ENCODE results near the gene SEC62.

SEC62 gene

DNA sequence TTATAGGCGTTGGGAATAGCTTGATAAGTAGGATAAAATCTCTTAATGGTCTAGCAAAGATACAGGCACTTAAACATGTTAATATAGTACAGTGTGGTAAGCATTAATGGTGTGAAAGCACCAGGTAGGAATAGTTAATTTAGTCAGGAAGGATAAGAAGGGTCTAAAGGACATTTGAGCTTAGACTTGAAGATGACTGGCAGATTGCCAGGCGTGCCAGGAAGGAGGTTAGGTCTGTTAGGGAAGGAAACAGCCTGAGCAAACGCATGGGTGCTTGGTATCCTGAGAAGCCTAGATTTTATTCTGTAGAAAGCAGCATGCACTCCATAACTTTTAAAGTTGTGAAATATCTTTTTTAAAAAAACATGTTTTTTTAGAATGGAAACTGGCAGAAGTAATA lies 17.7 kb downstream of the SEC62 start:
- peaks cover 61% of the 10 kb centered on the region for H3K36me3 Mint-ChIP-seq (ENCODE audit: low read depth)
- no peaks in the 10 kb centered on the region for H3K27me3 Mint-ChIP-seq (ENCODE audit: low read depth)
- H3K27ac Mint-ChIP-seq = no peak overlapping the region

DNA sequence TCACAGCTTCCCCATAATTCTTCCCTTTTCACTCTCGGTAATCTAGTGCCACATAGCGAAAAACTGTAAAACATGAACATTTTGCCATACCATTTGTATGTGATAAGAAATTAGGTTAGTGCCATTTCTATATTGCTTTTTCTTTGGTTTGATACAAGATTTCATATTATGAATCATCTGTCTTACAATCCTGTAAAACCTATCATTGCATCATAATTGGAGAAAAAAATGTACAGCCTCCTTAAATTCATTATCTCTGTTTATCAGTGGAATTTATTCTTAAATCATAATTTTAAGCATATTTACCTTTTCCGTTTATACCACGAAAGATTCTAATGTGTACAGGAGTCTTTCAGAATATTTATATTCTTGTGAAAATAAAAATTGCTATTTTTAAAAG lies 23.8 kb downstream of the SEC62 start:
- Mint-ChIP-seq H3K9me3 (no peaks in the 10 kb centered on the region), H3K4me1 (ENCODE audit: low read depth) (no peaks in the 10 kb centered on the region), H3K4me3 (no peak overlapping the region), H3K27me3 (ENCODE audit: low read depth) (no peaks in the 10 kb centered on the region), H3K27ac (no peak overlapping the region), H3K36me3 (ENCODE audit: low read depth) (peaks cover 32% of the 10 kb centered on the region)
- no peak for DNase-seq (ENCODE audit: low spot score)

More for the DNA sequence above, 17.7 kb downstream of the SEC62 start:
- Mint-ChIP-seq H3K9me3 (no peaks in the 10 kb centered on the region), H3K4me1 (ENCODE audit: low read depth) (peaks cover 6% of the 10 kb centered on the region), H3K4me3 (no peak overlapping the region)
- no peak for DNase-seq (ENCODE audit: low spot score)

DNA sequence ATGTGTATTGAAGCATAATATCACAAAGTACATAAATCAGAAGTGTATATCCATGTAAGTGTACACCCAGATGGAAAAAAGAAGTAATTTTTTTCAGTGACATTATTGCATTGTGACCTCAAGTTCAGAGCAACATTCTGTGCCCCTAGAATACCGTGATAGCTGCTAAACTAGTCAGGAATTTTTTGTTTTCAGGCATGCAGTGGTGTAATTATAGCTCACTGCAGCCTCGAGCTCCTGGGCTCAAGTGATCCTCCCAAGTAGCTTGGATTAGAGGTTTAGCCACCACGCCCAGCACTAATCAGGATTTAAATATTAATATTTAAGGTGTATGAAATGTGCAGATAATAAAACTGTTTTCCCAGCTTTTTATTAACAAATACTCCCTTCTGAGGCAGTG lies 25.5 kb downstream of the SEC62 start:
- no peak for DNase-seq (ENCODE audit: low spot score)
- no peak overlapping the region for H3K27ac Mint-ChIP-seq
- no peak overlapping the region for H3K4me3 Mint-ChIP-seq
- peaks cover 26% of the 10 kb centered on the region for H3K36me3 Mint-ChIP-seq (ENCODE audit: low read depth)
- no peaks in the 10 kb centered on the region for H3K9me3 Mint-ChIP-seq
- H3K27me3 Mint-ChIP-seq (ENCODE audit: low read depth) = no peaks in the 10 kb centered on the region
- no peaks in the 10 kb centered on the region for H3K4me1 Mint-ChIP-seq (ENCODE audit: low read depth)

DNA sequence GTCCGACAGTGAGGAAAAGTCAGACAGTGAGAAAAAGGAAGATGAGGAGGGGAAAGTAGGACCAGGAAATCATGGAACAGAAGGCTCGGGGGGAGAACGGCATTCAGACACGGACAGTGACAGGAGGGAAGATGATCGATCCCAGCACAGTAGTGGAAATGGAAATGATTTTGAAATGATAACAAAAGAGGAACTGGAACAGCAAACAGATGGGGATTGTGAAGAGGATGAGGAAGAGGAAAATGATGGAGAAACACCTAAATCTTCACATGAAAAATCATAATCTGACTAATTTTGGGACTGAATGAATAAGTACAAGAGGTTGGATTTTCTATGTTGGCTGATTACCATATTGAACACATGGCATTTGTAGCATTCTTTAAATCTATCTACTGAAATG lies 26.2 kb downstream of the SEC62 start:
- no peak for DNase-seq (ENCODE audit: low spot score)
- no peaks in the 10 kb centered on the region for H3K4me1 Mint-ChIP-seq (ENCODE audit: low read depth)
- no peak overlapping the region for H3K27ac Mint-ChIP-seq
- no peak overlapping the region for H3K4me3 Mint-ChIP-seq
- H3K27me3 Mint-ChIP-seq (ENCODE audit: low read depth) = no peaks in the 10 kb centered on the region
- peaks cover 24% of the 10 kb centered on the region for H3K36me3 Mint-ChIP-seq (ENCODE audit: low read depth)
- no peaks in the 10 kb centered on the region for H3K9me3 Mint-ChIP-seq

DNA sequence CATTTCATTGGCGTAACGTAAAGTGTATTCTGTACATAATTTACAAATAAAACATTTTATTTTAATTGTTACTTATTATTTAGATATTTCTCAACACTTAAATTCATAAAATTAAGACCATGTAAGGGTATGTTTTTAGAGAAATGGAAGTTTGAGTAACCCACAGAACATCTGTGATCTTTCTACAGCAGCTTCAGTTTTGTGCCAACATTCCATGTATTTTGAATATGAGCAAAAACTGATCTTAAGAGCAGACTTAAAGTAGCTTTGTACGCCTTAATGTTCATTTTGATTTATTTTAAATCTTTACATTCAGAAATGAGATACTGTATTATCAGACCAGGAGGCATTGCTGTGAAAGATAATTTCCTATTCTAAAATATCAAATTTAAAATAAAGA lies 27.2 kb downstream of the SEC62 start:
- peaks cover 25% of the 10 kb centered on the region for H3K36me3 Mint-ChIP-seq (ENCODE audit: low read depth)
- no peaks in the 10 kb centered on the region for H3K9me3 Mint-ChIP-seq

DNA sequence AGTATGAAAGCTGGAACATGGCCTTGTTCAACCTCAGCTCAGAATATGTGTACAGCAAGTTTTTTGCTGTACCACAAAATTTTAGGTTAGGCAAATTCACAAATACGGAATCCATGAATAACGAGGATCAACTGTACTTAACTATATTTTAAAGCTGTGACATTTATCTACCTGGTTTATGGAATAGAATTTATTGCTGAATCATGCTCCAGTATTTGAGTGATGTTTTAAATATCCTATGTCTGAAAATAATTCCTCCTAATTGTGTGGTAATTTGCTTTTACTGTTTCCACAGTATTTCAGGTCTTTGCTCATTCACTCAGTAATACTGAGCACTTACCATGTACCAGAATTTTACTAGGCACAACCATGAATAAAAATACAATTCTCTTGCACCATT lies 29.5 kb downstream of the SEC62 start:
- Mint-ChIP-seq H3K9me3 (no peaks in the 10 kb centered on the region), H3K27ac (no peak overlapping the region), H3K4me1 (ENCODE audit: low read depth) (peaks cover 9% of the 10 kb centered on the region), H3K36me3 (ENCODE audit: low read depth) (peaks cover 27% of the 10 kb centered on the region), H3K4me3 (no peak overlapping the region), H3K27me3 (ENCODE audit: low read depth) (no peaks in the 10 kb centered on the region)
- DNase-seq (ENCODE audit: low spot score) = no peak

More for the DNA sequence above, 27.2 kb downstream of the SEC62 start:
- no peak for DNase-seq (ENCODE audit: low spot score)
- Mint-ChIP-seq H3K4me1 (ENCODE audit: low read depth) (peaks cover 4% of the 10 kb centered on the region), H3K27me3 (ENCODE audit: low read depth) (no peaks in the 10 kb centered on the region), H3K4me3 (no peak overlapping the region), H3K27ac (no peak overlapping the region)

DNA sequence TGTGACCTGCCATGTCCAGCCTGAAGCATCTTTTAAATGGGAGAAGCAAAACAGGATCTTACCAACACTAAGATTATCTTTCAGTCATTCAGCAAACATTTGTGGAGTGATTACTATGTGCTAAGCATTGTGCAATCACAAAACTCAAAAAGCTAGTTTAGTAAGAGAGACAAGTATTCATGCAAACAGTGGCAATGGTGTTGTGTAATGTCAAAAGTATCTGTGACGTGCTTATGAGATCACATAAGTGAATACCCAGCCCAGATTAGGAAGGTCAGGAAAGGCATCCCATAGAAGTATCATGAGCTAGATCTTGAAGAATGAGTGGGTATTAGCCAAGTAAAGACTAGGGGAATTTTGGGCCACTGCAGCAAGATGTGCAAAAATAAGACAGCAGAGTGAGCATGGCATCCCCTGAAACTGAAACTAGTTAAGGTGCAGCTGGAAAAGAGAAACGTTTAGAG lies 32.1 kb downstream of the SEC62 start:
- Mint-ChIP-seq H3K27me3 (ENCODE audit: low read depth) (no peaks in the 10 kb centered on the region), H3K4me3 (no peak overlapping the region), H3K9me3 (no peaks in the 10 kb centered on the region), H3K4me1 (ENCODE audit: low read depth) (peaks cover 22% of the 10 kb centered on the region), H3K27ac (no peak overlapping the region), H3K36me3 (ENCODE audit: low read depth) (peaks cover 17% of the 10 kb centered on the region)
- no peak for DNase-seq (ENCODE audit: low spot score)

DNA sequence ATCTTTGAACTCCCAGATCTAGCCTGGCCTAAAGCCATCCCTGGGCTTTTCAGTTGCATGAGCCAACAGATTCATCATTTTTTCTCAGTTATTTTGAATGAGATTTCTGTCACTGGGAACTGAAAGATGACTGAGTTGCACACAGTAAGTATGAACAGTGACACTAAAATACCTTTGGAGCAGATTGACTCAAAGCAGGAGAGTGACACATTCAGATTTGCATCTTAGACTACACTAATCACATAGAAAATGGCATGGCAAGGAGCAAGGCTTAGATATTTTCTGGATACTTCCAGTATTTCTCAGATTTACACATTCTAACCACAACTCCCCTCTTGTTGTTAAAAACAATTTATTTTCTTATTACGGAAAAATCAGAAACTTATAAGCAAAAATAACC lies 32.8 kb downstream of the SEC62 start:
- DNase-seq (ENCODE audit: low spot score) = peak; percentile 11
- no peaks in the 10 kb centered on the region for H3K9me3 Mint-ChIP-seq
- no peak overlapping the region for H3K27ac Mint-ChIP-seq
- H3K27me3 Mint-ChIP-seq (ENCODE audit: low read depth) = no peaks in the 10 kb centered on the region
- H3K36me3 Mint-ChIP-seq (ENCODE audit: low read depth) = peaks cover 17% of the 10 kb centered on the region
- no peak overlapping the region for H3K4me3 Mint-ChIP-seq
- peaks cover 25% of the 10 kb centered on the region for H3K4me1 Mint-ChIP-seq (ENCODE audit: low read depth)

DNA sequence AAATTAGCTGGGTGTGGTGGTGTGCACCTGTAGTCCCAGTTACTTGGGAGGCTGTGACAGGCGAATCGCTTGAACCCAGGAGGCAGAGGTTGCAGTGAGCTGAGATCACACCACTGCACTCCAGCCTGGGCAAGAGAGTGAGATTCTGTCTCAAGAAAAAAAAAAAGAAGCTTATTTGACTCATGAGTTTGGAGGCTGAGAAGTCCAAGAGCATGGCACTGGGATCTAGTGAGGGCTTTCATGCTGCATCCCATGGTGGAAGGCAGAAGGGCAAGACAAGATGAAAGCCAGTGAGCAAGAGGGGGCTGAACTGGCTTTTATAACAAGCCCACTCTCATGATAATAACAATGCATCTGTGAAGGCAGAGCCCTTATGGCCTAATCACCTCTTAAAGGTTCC lies 33.4 kb downstream of the SEC62 start:
- no peak for DNase-seq (ENCODE audit: low spot score)
- Mint-ChIP-seq H3K9me3 (no peaks in the 10 kb centered on the region), H3K4me3 (no peak overlapping the region), H3K36me3 (ENCODE audit: low read depth) (peaks cover 17% of the 10 kb centered on the region), H3K27ac (no peak overlapping the region), H3K27me3 (ENCODE audit: low read depth) (no peaks in the 10 kb centered on the region), H3K4me1 (ENCODE audit: low read depth) (peaks cover 26% of the 10 kb centered on the region)

DNA sequence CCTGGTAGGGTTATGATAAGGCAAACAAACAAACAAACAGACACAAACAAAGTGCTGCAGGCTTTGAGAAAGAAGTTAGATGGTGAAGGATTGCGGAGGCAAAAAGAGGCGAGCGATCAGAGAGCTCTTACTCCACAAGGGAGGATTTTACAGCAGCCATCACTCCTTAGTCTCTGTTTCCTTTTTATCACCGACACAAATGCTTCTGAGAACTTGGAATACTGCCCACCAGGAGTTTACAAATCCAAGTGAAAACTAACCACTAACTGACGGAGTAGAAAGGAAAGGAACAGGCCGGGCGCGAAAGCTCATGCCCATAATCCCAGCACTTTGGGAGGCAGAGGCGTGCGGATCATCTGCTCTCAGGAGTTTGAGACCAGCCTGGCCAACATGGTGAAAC lies 35.6 kb downstream of the SEC62 start:
- peak overlapping the region; percentile 8 for H3K4me3 Mint-ChIP-seq

DNA sequence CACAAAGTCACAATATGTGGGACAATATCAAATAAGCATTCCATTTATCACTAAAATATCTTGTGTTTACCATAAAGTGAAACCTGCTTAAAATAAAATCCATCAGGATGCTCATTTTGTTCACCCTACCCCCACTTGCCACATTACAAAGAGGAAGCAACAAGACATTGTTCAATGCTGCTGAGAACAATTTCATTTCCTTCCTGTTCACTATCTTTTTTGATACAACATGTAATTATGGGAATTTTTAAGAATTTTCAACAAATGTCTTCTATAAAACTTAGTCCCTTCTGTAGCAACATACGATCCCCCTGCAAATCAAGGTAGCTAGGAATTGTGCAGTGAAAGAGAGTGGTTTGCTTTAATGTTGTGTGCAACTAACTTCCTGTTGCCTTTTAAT lies 36.3 kb downstream of the SEC62 start:
- peaks cover 40% of the 10 kb centered on the region for H3K4me1 Mint-ChIP-seq (ENCODE audit: low read depth)
- H3K9me3 Mint-ChIP-seq = no peaks in the 10 kb centered on the region
- H3K36me3 Mint-ChIP-seq (ENCODE audit: low read depth) = peaks cover 15% of the 10 kb centered on the region
- H3K27me3 Mint-ChIP-seq (ENCODE audit: low read depth) = no peaks in the 10 kb centered on the region
- peak overlapping the region; percentile 41 for H3K27ac Mint-ChIP-seq
- peak overlapping the region; percentile 32 for H3K4me3 Mint-ChIP-seq
- no peak for DNase-seq (ENCODE audit: low spot score)

More for the DNA sequence above, 35.6 kb downstream of the SEC62 start:
- Mint-ChIP-seq H3K27ac (no peak overlapping the region), H3K4me1 (ENCODE audit: low read depth) (peaks cover 39% of the 10 kb centered on the region), H3K9me3 (no peaks in the 10 kb centered on the region), H3K27me3 (ENCODE audit: low read depth) (no peaks in the 10 kb centered on the region), H3K36me3 (ENCODE audit: low read depth) (peaks cover 16% of the 10 kb centered on the region)
- DNase-seq (ENCODE audit: low spot score) = no peak

DNA sequence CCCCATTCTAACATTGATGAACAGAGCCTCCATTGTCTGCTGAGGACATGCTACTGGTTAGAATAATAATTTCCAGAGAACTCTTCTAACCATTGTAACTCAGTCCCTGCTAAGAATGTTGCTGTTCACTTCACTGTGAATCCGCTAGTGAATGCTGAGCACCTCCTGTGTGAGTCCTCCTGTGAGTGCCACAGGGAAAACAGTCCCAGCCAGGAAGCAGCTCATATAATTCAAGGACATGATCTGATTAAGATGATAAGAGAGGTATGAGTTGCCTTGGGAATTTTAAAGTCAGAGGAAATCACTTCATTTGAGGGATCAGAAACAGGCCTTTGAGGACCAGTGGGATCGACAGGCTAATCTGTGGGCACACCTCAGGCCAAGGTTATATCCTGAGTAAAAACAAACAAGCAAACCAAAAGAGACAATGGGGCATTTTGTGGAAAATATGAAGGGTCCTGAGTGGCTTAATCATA lies 37.3 kb downstream of the SEC62 start:
- no peaks in the 10 kb centered on the region for H3K9me3 Mint-ChIP-seq
- peaks cover 36% of the 10 kb centered on the region for H3K4me1 Mint-ChIP-seq (ENCODE audit: low read depth)
- H3K27me3 Mint-ChIP-seq (ENCODE audit: low read depth) = no peaks in the 10 kb centered on the region
- peaks cover 11% of the 10 kb centered on the region for H3K36me3 Mint-ChIP-seq (ENCODE audit: low read depth)
- H3K27ac Mint-ChIP-seq = no peak overlapping the region
- no peak overlapping the region for H3K4me3 Mint-ChIP-seq
- no peak for DNase-seq (ENCODE audit: low spot score)

DNA sequence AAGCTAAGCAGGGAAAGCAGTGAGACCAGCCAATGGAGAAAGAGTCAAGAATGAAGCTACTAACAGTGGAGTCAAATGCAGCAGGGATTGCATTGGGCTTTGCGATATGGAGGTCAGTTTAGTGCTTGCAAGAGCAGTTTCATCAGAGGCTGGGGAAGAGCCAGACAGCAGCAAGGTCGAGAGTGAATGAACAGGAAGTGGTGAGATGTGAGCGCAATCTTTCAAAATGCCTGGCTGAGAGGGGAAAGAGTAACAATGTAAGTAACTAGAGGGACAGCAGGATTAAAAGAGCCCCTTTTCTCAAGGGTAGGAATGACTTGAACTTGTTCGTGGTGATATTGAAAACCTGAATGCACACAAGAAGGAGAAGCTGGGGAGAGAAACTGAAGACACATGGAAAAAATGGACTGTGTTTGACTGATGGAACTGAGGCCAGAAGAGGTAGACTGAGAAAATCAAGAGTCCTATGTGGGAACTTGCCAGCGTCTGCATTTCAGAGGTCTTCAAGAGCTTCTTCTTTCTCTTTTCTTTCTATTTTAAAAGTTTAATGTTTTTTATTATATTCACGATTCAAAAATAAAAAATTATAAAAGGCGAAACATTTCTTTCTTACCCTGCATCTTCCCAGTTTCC lies 40.5 kb downstream of the SEC62 start:
- peak; percentile 42 for DNase-seq (ENCODE audit: low spot score)
- peak overlapping the region; percentile 50 for H3K4me3 Mint-ChIP-seq

DNA sequence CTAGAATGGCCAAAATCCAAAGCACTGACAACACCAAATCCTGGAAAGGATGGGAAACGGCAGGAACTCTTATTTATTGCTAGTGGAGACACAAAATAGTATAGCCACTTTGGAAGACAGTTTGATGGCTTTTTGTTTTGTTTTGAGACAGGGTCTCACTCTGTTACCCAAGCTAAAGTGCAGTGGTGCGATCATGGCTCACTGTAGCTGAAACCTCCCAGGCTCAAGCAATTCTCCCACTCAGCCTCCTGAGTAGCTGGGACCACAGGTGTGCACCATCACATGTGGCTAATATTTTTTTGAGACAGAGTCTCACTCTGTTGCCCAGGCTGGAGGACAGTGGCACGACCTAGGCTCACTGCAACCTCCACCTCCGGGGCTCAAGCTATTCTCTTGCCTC lies 43.9 kb downstream of the SEC62 start:
- Mint-ChIP-seq H3K27ac (no peak overlapping the region), H3K27me3 (ENCODE audit: low read depth) (no peaks in the 10 kb centered on the region), H3K9me3 (no peaks in the 10 kb centered on the region), H3K4me1 (ENCODE audit: low read depth) (peaks cover 15% of the 10 kb centered on the region), H3K36me3 (ENCODE audit: low read depth) (peaks cover 5% of the 10 kb centered on the region), H3K4me3 (no peak overlapping the region)
- no peak for DNase-seq (ENCODE audit: low spot score)

More for the DNA sequence above, 40.5 kb downstream of the SEC62 start:
- peak overlapping the region; percentile 65 for H3K27ac Mint-ChIP-seq
- peaks cover 29% of the 10 kb centered on the region for H3K4me1 Mint-ChIP-seq (ENCODE audit: low read depth)
- H3K27me3 Mint-ChIP-seq (ENCODE audit: low read depth) = no peaks in the 10 kb centered on the region
- no peaks in the 10 kb centered on the region for H3K9me3 Mint-ChIP-seq
- H3K36me3 Mint-ChIP-seq (ENCODE audit: low read depth) = peaks cover 5% of the 10 kb centered on the region
